Endothelial cell (in vitro differentiated cells): ENCODE measurements around the gene POU3F3. TPM values are rescaled to one million over a fixed set of nuclear protein-coding genes. Genes with fewer than 3 reads are reported as not detected.

Source experiments
- DNase-seq: peaks from one replicate; pipeline ENCODE4 v3.0.0; 2021; ENCODE audit warnings: low spot score
- H3K27ac Mint-ChIP-seq: one replicate; pipeline ENCODE4 v1.8.0; 2021; ENCODE audit warnings: mixed read lengths, inconsistent platforms; ENCODE audit not compliant: unreplicated experiment
- H3K27me3 Mint-ChIP-seq: one replicate; pipeline ENCODE4 v1.8.0; 2021; ENCODE audit warnings: mild to moderate bottlenecking, moderate library complexity, mixed read lengths, inconsistent platforms; ENCODE audit not compliant: unreplicated experiment
- H3K36me3 Mint-ChIP-seq: one replicate; pipeline ENCODE4 v1.8.0; 2021; ENCODE audit warnings: mild to moderate bottlenecking, low read depth, mixed read lengths, inconsistent platforms; ENCODE audit not compliant: unreplicated experiment
- H3K4me1 Mint-ChIP-seq: one replicate; pipeline ENCODE4 v1.8.0; 2021; ENCODE audit warnings: mild to moderate bottlenecking, mixed read lengths, inconsistent platforms; ENCODE audit not compliant: unreplicated experiment
- H3K4me3 Mint-ChIP-seq: one replicate; pipeline ENCODE4 v1.8.0; 2021; ENCODE audit warnings: mild to moderate bottlenecking, mixed read lengths, inconsistent platforms; ENCODE audit not compliant: unreplicated experiment
- H3K9me3 Mint-ChIP-seq: one replicate; pipeline ENCODE4 v1.8.0; 2021; ENCODE audit warnings: mixed read lengths, inconsistent platforms; ENCODE audit not compliant: unreplicated experiment
- total RNA-seq: library from RNA; stranded (reverse); fragmentation: NEBNext Ultra II Directional; extraction: Animal tissue kit (Norgen Biotek cat#: 25700); gene quantifications from one replicate; pipeline ENCODE4 v1.2.1, GENCODE V29; 2021; ENCODE audit not compliant: unreplicated experiment
- TF ChIP-seq, protein P1 (sequence below): fragments of 200-600 bp; sonication (generic); IDR thresholded peaks from one replicate; pipeline ENCODE4 v1.5.0; 2021; ENCODE audit warnings: antibody characterized with exemption; ENCODE audit not compliant: unreplicated experiment

Gene POU3F3
- total RNA-seq, 1 donor from 2014 or later: not detected

DNA sequence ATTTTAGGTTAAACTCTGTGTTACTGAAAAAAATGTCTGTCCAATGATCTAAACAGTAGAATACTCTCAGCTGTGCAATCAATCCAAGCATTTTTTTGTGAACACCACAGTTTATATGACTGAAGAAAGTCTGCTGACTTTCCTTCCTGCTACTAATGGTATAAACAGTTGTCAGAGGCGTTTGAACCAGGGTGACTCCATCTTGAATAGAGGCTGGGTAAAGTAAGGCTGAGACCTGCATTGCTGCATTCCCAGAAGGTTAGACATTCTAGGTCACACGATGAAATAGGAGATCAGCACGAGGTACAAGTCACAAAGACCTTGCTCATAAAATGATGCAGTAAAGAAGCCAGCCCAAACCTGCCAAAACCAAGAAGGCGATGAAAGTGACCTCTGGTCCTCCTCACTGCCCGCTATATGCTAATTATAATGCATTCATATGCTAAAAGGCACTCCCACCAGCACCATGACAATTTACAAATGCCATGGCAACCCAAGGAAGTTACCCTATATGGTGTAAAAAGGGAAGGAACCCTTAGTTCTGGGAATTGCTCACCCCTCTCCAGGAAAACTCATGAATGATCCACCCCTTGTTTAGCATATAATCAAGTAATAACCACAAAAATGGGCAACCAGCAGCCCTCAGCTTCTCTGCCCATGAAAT is 31.3 kb downstream of the POU3F3 start:
- no peaks in the 10 kb centered on the region for H3K36me3 Mint-ChIP-seq
- H3K9me3 Mint-ChIP-seq: no peaks in the 10 kb centered on the region
- TF ChIP-seq, protein P1, sequence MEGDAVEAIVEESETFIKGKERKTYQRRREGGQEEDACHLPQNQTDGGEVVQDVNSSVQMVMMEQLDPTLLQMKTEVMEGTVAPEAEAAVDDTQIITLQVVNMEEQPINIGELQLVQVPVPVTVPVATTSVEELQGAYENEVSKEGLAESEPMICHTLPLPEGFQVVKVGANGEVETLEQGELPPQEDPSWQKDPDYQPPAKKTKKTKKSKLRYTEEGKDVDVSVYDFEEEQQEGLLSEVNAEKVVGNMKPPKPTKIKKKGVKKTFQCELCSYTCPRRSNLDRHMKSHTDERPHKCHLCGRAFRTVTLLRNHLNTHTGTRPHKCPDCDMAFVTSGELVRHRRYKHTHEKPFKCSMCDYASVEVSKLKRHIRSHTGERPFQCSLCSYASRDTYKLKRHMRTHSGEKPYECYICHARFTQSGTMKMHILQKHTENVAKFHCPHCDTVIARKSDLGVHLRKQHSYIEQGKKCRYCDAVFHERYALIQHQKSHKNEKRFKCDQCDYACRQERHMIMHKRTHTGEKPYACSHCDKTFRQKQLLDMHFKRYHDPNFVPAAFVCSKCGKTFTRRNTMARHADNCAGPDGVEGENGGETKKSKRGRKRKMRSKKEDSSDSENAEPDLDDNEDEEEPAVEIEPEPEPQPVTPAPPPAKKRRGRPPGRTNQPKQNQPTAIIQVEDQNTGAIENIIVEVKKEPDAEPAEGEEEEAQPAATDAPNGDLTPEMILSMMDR: no peak
- H3K4me3 Mint-ChIP-seq: no peak overlapping the region
- DNase-seq: no peak
- peaks cover 8% of the 10 kb centered on the region for H3K4me1 Mint-ChIP-seq
- H3K27ac Mint-ChIP-seq: no peak overlapping the region
- H3K27me3 Mint-ChIP-seq: peaks cover 3% of the 10 kb centered on the region

DNA sequence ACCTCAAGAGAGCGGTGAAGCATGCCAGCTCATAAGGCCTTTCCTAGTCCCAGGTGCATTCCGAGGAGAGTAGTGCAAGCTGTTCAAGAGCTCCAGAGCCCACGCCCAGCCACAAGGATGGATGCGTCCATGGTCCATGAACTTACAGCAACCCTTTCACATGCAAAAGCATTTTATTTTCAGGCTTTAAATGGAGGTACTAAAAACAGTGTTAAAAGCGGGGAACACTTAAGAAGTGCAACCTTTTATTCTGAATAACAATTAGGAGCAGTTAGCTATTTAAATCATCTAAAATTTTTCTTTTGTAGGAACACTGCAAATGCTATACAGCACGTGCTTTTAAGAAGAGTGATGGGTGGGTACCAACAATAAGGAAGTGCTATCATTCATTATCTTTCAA is 33.8 kb downstream of the POU3F3 start:
- Mint-ChIP-seq H3K4me3 (no peak overlapping the region), H3K27ac (no peak overlapping the region), H3K9me3 (no peaks in the 10 kb centered on the region), H3K36me3 (no peaks in the 10 kb centered on the region), H3K27me3 (peaks cover 2% of the 10 kb centered on the region), H3K4me1 (peaks cover 13% of the 10 kb centered on the region)
- TF ChIP-seq, protein P1: no peak
- no peak for DNase-seq

GRCh38 chr2:104888489-104889258 is 34.8 kb downstream of the POU3F3 start:
- H3K36me3 Mint-ChIP-seq: no peaks in the 10 kb centered on the region
- H3K9me3 Mint-ChIP-seq: no peaks in the 10 kb centered on the region
- TF ChIP-seq, protein P1: no peak
- H3K27me3 Mint-ChIP-seq: peaks cover 3% of the 10 kb centered on the region
- H3K27ac Mint-ChIP-seq: no peak overlapping the region
- no peak for DNase-seq
- no peak overlapping the region for H3K4me3 Mint-ChIP-seq
- H3K4me1 Mint-ChIP-seq: peaks cover 11% of the 10 kb centered on the region

GRCh38 chr2:104889291-104889959 is 35.5 kb downstream of the POU3F3 start:
- TF ChIP-seq, protein P1: no peak
- H3K27ac Mint-ChIP-seq: no peak overlapping the region
- no peaks in the 10 kb centered on the region for H3K9me3 Mint-ChIP-seq
- H3K4me3 Mint-ChIP-seq: no peak overlapping the region
- H3K36me3 Mint-ChIP-seq: no peaks in the 10 kb centered on the region
- peaks cover 6% of the 10 kb centered on the region for H3K4me1 Mint-ChIP-seq
- peaks cover 3% of the 10 kb centered on the region for H3K27me3 Mint-ChIP-seq
- DNase-seq: no peak
